GM18498 (cell line): ENCODE results near the gene PXN.
A peak's percentile ranks its signal among the peaks of the same experiment; 100 is the strongest.
"Not testable (repeated sequence)": the region's sequence is repeated elsewhere in the genome, so short reads cannot be mapped to it uniquely, and the experiment has no call there.

Experiments
- ATAC-seq: cut with Tn5 transposase; IDR thresholded peaks from one replicate; pipeline ENCODE4 v1.9.1; 2021; ENCODE audit warnings: mild to moderate bottlenecking, moderate library complexity; ENCODE audit not compliant: unreplicated experiment

Gene PXN

DNA sequence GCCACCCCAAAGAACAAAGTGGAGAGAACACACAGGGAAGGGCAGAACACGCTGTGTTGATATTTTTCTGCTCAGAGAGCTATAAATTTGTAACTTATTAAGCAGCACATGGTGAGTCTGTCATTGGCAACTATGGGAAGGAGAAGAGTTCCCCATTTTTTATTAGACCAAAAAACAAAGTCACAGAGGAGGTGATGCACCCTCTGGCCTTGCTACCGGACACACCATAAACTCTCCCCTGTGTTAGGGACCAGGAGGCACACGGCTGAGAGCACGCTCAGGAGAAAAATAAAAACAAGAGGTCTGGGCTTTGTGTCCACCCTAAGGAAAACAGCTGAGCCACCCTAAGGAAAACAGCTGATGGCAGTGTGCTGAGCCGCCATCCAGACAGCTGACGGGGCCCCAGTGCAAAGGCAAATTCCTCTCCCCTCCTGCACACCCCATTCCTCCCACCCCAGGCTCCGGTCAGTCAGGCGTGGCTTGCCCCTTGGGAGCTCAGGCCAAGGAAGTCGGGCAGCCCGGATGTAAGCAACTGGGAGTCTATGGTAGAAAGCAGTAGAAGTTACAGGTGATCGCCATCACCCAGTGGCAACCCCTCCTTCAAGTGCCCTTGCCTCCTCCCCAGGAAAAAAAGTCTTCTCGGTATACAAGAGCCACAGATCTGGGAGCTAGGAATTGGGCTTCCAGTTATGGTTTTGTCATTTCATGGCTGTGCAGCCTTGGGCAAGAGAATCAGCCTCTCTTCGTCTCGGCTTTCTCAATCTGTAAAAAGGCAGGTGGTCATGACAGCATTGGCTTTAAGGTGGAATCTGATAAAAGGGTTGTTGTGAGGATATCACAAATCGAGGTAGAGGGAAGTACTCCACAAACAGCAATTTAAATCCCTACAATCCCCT is 2.4 kb downstream of the PXN start:
- no peak for ATAC-seq

DNA sequence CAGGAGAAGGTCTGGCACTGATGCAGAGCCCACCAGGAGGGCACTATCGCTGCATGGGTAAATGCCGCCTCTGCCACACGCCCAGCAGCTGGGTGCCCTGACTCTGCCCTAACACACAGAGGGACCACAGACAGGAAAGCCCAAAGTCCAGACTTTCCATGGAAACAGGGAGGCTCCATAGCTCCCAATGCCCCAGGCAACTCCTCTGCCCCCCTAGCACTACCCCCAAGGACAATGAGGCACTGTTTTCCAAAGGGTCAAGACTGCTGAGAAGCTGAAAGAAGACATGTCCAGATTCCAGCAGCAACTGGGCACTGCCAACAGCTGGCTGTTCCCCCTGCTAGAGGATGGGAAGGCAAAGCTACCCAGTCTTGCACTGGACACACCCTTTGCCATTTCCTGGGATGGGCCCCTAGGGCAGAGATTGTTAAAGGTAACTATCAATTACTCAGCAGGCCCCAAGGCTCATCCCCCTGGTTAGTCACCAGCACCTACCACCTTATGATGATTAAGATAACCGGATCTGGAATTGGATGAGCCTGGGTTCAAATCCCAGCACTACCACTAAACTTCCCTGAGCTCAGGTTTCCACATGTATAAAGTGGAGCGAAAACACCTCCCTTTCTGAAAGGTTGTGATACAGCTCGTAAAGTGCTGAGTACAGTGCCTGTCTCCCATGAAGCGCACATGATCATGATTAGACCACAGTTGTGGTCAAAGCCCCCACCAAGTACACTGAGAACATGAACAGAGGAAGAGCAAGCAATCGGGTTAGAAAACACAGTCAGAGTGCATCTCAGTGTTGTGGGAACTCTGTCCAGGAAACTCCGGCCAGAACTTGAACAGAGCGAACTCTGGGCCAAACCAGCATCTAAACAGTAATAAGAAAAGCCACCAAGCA is 3.3 kb downstream of the PXN start:
- ATAC-seq = no peak

DNA sequence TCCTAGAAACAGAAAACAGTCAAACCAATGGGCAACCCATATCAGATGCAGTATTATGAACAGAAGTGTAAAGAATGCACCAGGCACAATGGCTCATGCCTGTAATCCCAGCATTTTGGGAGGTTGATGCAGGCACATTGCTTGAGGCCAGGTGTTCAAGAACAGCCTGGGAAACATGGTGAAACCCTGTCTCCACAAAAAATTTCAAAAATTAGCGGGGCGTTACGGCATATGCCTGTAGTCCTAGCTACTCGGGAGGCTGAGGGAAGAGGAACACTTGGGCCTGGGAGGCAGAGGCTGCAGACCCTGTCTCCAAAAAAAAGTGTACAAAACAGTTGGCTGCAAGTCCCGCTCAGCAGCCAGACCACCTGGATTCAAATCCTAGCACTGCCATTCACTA is 4.9 kb downstream of the PXN start:
- no peak for ATAC-seq

DNA sequence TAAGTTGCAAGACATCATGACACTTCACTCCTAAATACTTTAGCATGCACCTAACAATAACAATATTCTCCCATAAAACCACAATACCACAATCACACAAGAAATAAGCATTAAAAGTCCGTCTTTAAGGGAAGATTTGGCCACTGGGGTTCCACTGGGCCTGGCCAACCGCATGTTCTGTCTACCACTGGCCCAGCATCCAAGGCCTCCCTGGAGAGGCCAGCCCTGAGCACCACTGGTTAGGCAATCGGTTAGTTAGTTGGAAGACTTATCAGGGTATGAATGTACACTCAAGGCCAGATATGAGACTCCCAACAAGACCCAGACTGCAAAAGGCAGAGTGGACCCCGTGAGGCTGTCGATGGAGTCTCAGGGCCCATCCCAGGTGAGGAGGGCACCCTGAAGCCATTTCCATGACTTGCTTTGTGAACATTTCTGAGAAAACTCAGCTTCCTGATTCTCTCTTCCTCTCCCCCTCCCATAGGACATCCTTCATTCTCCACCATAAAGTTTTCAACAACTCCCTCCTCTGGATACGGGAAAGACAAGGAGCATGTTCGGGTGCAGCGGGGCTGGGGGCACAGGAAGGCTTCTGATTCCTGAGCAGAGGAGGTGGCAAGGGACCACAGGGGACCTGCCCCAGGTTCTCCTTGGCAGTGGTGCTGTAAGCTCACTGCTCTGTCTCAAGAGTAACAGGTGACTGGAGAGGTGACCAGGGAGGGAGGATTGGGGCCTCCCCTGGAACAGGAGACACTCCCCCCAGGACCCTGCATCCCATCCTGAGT is 5.9 kb downstream of the PXN start:
- no peak for ATAC-seq

DNA sequence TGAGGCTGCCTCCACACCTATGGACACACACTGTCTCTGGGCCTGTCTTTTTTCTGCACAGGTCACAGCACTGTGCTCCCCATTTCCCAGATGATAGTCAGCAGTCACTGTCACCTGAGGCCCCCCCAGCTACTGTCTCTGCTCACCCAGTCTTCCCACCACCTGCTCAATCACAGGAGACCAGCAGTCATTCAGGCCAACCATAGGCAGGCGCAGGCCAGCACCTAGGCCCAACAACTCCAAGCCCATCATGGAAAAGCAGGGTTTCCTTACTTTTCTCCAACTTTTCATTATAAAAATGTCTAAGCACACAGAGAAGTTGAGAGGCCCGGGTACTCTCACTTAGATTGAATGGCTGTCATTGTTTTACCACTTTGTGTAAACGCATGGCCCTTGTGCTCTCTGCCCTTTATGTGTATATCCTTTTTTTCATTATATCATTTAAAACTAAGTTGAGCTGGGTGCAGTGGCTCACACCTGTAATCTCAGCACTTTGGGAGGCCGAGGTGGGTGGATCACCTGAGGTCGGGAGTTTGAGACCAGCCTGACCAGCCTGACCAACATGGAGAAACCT is 7.1 kb downstream of the PXN start:
- ATAC-seq = no peak

DNA sequence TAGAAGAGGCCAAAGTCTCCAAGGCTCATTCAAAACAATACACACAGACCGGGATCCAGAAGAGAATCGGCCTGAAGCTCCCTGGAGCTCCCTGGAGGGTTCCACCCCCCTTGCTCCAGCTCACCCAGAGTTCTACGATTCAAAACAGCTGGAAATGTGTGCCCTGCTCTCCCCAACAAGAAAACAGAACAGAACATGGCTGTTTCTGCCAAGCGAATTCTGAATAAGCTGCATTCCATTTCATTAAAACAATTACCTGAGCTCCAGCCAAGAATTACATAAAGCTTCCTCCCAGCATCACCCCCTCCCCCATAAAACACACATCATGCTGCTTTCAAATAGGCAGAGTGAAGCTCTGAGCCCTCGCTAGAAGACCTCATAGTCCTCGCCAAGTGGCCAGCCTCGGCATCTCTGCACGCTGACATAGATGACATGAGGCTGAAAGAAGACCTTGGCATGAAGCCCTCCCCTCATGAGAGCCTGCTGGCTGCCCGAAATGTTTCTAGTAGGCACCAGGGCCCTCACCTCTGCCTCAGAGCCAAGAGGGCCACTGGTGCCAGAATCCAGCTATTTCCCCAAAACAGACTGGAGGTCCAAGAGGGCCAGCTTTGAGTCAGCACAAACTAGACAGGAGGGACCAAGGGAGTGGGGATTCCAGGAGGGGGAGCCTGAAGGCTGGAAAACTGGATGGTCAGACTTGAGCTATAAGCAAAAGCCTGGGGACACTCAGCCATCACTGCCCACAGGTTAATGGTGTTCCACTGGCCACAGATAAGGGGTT is 8.3 kb downstream of the PXN start:
- no peak for ATAC-seq

DNA sequence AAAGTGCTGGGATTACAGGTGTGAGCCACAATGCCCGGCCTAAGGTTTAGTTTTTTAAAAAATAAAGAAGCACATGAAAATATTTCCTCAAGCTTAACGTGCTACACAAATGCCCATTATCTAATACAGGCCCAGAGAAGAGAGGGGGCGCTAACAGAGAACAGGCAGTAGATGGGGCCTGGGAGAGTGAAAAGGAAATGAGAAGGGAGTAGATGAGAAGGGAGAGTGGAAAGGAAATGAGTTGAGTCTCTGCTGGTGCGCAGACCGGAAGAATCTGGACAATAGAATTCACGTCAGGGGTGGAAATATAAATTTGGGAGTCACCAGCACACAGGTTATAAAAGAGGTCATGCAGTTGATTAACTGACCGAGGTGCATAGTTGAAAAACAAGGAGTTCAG is 10.7 kb downstream of the PXN start:
- ATAC-seq = no peak

DNA sequence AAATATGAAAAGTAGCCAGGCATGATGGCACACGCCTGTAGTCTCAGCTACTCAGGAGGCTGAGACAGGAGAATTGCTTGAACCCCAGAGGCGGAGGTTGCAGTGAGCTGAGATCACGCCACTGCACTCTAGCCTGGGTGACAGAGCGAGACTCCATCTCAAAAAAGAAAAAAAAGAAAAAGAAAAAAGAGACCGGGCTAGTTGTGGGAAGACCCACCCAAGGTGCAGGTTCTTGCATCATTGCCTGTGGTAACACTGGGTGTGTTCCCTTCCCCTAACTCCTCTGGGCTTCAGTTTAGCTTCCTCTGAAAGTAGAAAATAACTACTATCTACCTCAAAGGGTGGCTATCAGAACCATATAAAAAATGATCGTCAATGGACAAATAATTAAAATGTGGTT is 12.2 kb downstream of the PXN start:
- ATAC-seq = not testable (repeated sequence)

DNA sequence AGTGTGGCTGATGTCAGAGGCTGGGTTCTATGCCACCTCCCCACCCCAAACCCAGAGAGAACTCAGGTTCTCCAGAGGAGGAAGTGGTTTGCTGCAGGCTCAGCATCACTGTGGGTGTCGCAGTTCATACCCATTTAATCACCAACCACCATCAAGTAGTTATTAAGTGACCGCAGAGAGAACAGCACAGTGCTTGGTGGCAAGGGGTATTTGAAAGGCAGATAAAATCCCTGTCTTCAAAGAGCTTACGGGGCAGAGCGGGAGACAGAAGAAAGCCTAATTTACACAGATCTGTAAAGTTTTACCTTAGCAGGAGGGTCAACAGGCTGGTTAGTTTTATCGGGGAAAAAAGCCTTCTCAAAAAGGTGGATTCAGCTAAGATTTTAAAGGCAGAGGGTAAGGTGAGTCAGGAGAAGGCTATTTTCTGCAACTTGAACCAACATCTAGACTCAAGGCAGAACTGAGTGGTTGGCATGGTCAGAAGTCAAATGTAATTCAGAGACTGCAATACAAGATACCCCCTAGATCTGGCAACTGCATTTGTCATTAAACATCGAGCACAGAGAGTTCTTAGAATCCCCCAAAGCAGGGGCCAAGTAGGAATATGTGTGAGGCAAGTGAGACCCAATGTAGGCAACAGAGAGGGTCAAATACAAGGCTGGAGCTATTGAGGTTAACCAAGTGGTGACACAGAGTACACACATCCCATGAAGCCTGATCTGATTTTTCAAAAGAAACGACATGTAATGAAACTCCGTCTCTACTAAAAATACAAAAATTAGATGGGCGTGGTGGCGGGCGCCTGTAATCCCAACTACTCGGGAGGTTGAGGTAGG is 13.2 kb downstream of the PXN start:
- ATAC-seq = peak; percentile 56

DNA sequence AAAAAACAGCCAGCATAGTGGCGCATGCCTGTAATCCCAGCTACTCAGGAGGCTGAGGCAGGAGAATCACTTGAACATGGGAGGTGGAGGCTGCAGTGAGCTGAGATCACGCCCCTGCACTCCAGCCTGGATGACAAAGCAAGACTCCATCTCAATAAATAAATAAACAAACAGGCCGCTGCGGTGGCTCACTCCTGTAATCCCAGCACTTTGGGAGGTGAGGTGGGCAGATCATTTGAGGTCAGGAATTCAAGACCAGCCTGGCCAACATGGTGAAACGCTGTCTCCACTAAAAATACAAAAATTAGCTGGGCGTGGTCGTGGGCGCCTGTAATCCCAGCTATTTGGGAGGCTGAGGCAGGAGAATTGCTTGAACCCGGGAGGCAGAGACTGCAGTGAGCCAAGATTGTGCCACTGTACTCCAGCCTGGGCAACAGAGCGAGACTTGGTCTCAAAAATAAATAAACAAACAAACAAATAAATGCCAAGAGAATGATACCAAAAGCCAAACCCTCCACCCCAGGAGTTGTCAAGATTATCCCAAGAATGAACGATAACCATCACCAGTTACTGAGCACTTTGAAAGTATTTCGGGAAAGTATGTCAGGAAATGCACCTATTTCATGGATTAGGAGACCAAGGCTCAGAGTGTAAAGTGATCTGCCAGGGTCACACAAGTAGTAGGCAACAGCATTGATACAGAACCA is 14.0 kb downstream of the PXN start:
- ATAC-seq = not testable (repeated sequence)

DNA sequence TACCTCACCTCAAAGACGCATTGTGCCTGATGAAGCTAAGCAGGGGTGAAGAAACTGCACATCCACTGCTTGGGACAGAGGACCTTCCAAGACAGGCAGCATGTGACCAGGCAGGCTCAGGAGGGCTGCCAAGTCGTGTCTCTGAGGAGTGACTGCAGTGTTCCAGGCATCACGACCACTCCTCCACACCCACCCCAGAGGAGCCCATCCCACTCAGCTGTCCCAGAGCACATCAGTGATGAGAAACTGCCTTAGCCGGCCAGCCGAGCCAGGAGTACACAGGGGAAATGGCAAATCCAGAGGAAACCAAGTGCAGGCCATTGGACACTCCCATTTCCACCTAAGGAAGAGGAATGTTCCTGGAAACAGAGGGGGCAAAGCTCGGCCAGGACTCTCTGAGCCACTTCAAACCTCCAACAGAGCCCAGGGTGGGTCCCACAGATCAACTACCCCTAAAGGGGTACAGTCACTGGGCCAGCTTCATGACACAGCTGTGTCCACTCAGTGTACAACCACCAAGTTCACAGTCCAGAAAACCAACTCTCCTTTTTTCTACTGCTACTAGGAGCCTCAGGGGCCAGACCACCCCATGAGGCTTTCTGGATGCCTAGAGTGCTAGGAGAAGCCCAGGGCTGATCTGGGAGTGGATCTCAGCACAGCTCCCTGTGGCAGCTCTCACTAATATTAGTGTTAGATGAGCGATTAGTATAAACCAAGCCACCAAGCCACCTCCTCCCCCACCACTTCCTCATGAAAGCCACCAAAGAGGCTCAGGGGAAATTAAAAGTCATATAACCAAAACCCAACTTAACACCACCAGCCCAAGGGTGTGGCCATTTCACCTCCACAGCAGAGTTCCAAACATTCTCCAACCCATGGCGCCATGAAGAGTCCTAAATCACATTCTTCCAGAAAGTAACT is 15.4 kb downstream of the PXN start:
- ATAC-seq = no peak

DNA sequence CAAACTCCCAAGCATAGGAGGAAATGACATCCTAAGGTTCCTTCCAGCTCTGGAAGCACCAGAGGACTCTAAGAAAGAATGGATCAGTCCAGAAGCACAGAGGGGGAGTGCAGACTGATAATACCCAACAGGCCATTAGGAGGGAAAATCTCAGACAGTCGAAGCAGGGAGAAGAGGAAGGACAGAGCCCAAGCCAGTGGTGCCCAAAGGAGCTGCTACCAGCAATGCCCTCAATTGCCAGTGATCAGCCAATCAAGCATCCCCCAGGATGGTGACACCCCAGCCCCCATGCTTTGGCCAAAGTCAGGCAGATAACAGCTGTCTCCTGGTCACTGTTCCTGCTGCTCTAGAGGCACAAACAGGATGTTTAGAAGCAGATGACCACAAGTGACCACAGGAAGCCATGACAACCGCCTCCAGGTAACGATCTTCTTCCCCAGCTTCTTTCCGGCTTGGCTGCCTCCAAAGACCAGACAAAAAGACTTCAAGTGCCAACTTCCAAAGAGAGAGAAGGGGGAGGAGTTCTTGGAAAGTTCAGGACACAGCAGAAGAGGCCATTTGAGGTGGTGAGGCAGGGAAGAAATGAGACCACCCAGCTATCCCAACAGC is 16.2 kb downstream of the PXN start:
- no peak for ATAC-seq

DNA sequence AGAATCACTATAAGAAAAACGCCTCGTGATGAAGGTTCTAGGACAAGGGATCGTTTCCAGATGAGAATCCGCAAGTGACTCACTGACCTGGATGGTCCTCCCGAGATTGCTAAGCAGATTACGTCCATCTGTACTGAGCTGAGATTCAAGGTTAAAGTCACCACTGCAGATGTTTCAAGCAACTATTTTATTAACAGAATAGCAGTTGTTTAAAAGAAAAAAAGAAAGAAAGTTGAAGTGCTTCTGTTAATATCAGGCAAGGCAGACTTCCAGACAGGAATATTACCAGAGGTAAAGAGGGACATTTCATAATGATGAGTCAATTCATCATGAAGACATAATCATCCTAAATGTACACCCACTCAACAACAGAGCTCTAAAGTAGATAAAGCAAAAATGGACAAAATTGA is 17.9 kb downstream of the PXN start:
- no peak for ATAC-seq

DNA sequence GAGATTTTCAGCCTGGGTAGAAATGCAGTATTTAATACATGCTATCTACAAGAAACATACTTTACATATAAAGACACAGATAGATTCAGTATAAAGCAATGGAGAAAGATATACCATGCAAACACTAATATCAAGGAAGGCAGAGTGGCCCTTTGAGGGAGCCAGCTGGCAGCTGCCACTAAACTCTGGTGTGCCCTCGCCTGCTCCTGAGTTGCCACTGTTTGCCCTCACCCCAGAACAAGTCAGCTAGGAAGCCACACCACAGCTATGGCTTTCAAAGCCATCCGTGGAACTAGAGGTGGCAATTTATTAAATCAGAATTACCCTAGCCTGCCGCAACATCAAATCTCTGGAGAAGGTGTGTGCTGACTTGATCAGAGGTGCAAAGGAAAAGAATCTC is 18.3 kb downstream of the PXN start:
- ATAC-seq = no peak

DNA sequence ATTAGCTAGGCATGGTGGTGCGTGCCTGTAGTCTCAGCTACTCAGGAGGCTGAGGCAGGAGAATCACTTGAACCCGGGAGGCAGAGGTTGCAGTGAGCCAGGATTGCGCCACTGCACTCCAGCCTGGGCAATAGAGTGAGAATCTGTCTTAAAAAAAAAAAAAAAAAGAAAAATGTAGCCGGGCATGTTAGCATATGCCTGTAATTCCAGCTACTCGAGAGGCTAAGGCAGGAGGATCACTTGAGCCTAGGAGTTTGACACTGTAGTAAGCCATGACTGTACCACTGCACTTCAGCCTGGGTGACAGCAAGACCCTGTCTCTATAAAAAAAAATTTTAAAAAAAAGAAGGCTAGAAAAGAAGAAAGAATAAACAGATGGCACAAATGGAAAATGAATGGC is 18.8 kb downstream of the PXN start:
- ATAC-seq = not testable (repeated sequence)

DNA sequence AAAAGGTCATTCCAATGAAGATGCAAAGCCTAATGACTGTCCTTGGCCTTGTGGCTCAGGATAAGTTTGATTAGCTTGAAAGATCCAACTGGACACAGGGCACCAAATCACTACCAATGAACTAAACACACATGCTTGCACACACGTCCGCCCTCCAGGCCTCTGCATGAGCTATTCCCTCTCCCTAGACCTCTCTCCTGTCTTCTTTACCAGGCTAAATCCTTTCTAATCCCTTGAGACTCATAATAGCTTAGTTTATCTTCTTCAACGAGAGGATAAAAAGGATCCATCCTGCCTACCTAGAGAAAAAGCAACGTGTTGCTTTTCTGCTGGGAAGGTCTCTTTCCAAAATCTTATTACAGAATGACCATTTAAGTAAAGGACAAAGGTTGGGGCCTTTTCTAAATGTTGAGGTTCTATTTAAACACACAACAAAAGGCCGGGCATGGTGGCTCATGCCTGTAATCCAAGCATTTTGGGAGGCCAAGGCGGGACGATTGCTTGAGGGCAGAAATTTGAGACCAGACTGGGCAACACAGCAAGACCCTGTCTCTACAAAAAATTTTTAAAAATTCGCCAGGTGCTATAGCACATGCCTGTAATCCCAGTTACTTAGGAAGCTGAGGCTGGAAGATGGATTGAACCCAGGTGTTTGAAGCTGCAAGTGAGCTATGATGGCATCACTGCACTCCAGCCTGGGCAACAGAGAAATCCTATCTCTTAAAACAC is 22.4 kb downstream of the PXN start:
- ATAC-seq = no peak
